A172 (cell line): Measurements from ENCODE around the gene CTRB1. TPM values are rescaled to one million over a fixed set of nuclear protein-coding genes. Genes with fewer than 3 reads are reported as not detected.
"Not testable (repeated sequence)": the region's sequence is repeated elsewhere in the genome, so short reads cannot be mapped to it uniquely, and the experiment has no call there.

Experiments
- DNase-seq: peaks from one replicate; pipeline ENCODE4 v3.0.0-alpha.2; 2015; ENCODE audit warnings: low spot score
- total RNA-seq: library from RNA; depleted of rRNA; stranded (reverse); fragments of >200 nt; shearing (Covaris generic); gene quantifications from 2 replicates; pipeline ENCODE4 v1.2.3, GENCODE V29; 2014

CTRB1 gene
- total RNA-seq, 1 experiment from 2014 or later, result not detected

- peak; percentile 97 for DNase-seq
Measured at GRCh38 chr16:75254359-75254837, 35.6 kb downstream of the CTRB1 start.

- no peak for DNase-seq
Measured at GRCh38 chr16:75256059-75256571, 37.3 kb downstream of the CTRB1 start.

GRCh38 chr16:75256696-75257343, 38.0 kb downstream of the CTRB1 start:
- peak; percentile 77 for DNase-seq

- DNase-seq, result no peak
Measured at GRCh38 chr16:75257886-75258806, 39.4 kb downstream of the CTRB1 start.

GRCh38 chr16:75258807-75259141, 40.0 kb downstream of the CTRB1 start:
- DNase-seq, result no peak

GRCh38 chr16:75260851-75261589, 42.2 kb downstream of the CTRB1 start:
- no peak for DNase-seq

- DNase-seq, result no peak
Measured at GRCh38 chr16:75261590-75262078, 42.8 kb downstream of the CTRB1 start.

- no peak for DNase-seq
Measured at GRCh38 chr16:75262104-75262799, 43.5 kb downstream of the CTRB1 start.

GRCh38 chr16:75262800-75263127, 44.0 kb downstream of the CTRB1 start:
- no peak for DNase-seq

- no peak for DNase-seq
Measured at GRCh38 chr16:75263291-75263962, 44.6 kb downstream of the CTRB1 start.

GRCh38 chr16:75263963-75264445, 45.2 kb downstream of the CTRB1 start:
- peak; percentile 56 for DNase-seq

- no peak for DNase-seq
Measured at GRCh38 chr16:75264457-75264998, 45.7 kb downstream of the CTRB1 start.

- DNase-seq, result no peak
Measured at GRCh38 chr16:75264999-75265910, 46.5 kb downstream of the CTRB1 start.

- peak; percentile 62 for DNase-seq
Measured at GRCh38 chr16:75265911-75266701, 47.3 kb downstream of the CTRB1 start.

- DNase-seq, result no peak
Measured at GRCh38 chr16:75266738-75267630, 48.2 kb downstream of the CTRB1 start.

- peak; percentile 91 for DNase-seq
Measured at GRCh38 chr16:75267631-75268264, 49.0 kb downstream of the CTRB1 start.

- not testable (repeated sequence) for DNase-seq
Measured at GRCh38 chr16:75269358-75269757, 50.6 kb downstream of the CTRB1 start.
